Right atrium auricular region (tissue), 2 donors: ENCODE results near the gene MINK1. TPM values are rescaled to one million over a fixed set of nuclear protein-coding genes. Genes with fewer than 3 reads are reported as not detected.

Experiments used
- DNase-seq: peaks from one replicate; pipeline ENCODE4 v3.0.0-alpha.2; 2019; ENCODE audit warnings: low spot score
- H3K27ac ChIP-seq, 2 donors: fragments of 200-600 bp; sonication (generic); 1 replicate in 1 of 2; 2 replicates in 1 of 2; pipeline ENCODE4 v1.5.1; 2016 to 2019
- H3K27me3 ChIP-seq, 2 donors: fragments of 200-600 bp; sonication (generic); one replicate each; pipeline versions ENCODE4 v1.5.1 to v1.6.0; 2017 to 2019
- H3K36me3 ChIP-seq: fragments of 200-600 bp; sonication (generic); one replicate; pipeline ENCODE4 v1.5.1; 2016
- H3K4me1 ChIP-seq, 2 donors: fragments of 200-600 bp; sonication (generic); one replicate each; pipeline versions ENCODE4 v1.5.1 to v1.6.0; 2017 to 2019
- H3K4me3 ChIP-seq, 2 donors: fragments of 200-600 bp; sonication (generic); 1 replicate in 1 of 2; 2 replicates in 1 of 2; pipeline ENCODE4 v1.5.1; 2017 to 2019; ENCODE audit warnings: mild to moderate bottlenecking in 1 of 2, moderate library complexity in 1 of 2
- H3K9me3 ChIP-seq, 2 donors: fragments of 200-600 bp; sonication (generic); one replicate each; pipeline ENCODE4 v1.5.1; 2019
- CTCF ChIP-seq, 2 donors: fragments of 200-600 bp; sonication (generic); IDR thresholded peaks; one replicate each; pipeline ENCODE4 v1.5.1; 2019; ENCODE audit warnings: antibody characterized with exemption in 2 of 2
- total RNA-seq, 2 donors: library from RNA; depleted of rRNA; stranded (reverse); fragments of >200 nt; gene quantifications; one replicate each; pipeline ENCODE4 v1.1.0, GENCODE V29; 2016

Gene MINK1
- total RNA-seq, 2 donors from 2014 or later = 20.9 to 22.2 TPM

GRCh38 chr17:4796552-4796920 lies 36.6 kb upstream of the MINK1 start:
- H3K27ac ChIP-seq = peak overlapping the region; percentile 79 to 87
- peaks cover 12% of the 10 kb centered on the region for H3K36me3 ChIP-seq
- TF ChIP-seq CTCF (IDR thresholded peaks at IDR 0.05) = no peak
- DNase-seq = no peak
- peak overlapping the region; percentile 70 to 79 for H3K4me3 ChIP-seq
- H3K27me3 ChIP-seq = no peaks in the 10 kb centered on the region
- peaks cover 0 to 10% of the 10 kb centered on the region in 2 donors for H3K4me1 ChIP-seq
- no peaks in the 10 kb centered on the region for H3K9me3 ChIP-seq

- no peaks in the 10 kb centered on the region for H3K9me3 ChIP-seq
- H3K27ac ChIP-seq = no peak overlapping the region
- H3K27me3 ChIP-seq = no peaks in the 10 kb centered on the region
- no peak for TF ChIP-seq CTCF (IDR thresholded peaks at IDR 0.05)
- no peak for DNase-seq
- H3K4me1 ChIP-seq = peaks cover 0 to 10% of the 10 kb centered on the region in 2 donors
- H3K36me3 ChIP-seq = peaks cover 12% of the 10 kb centered on the region
- H3K4me3 ChIP-seq = no peak overlapping the region
Measured at GRCh38 chr17:4800462-4801196, 32.5 kb upstream of the MINK1 start.

GRCh38 chr17:4802228-4802627 lies 30.9 kb upstream of the MINK1 start, which contains the start of gene C17orf114:
TSS of gene C17orf114 (minus strand) at chr17:4802328.
- no peaks in the 10 kb centered on the region for H3K9me3 ChIP-seq
- H3K4me3 ChIP-seq = no peak within 1 kb of the TSS
- no peaks in the 10 kb centered on the region for H3K27me3 ChIP-seq
- DNase-seq = no peak
- peaks cover 12% of the 10 kb centered on the region for H3K36me3 ChIP-seq
- TF ChIP-seq CTCF (IDR thresholded peaks at IDR 0.05) = no peak
- H3K27ac ChIP-seq = no peak within 1 kb of the TSS
- peaks cover 0 to 8% of the 10 kb centered on the region in 2 donors for H3K4me1 ChIP-seq

GRCh38 chr17:4806456-4806776 lies 26.7 kb upstream of the MINK1 start:
- H3K27me3 ChIP-seq = no peaks in the 10 kb centered on the region
- DNase-seq = no peak
- peak overlapping the region; percentile 87 to 93 for H3K4me3 ChIP-seq
- H3K4me1 ChIP-seq = peaks cover 0 to 22% of the 10 kb centered on the region in 2 donors
- no peak for TF ChIP-seq CTCF (IDR thresholded peaks at IDR 0.05)
- peak overlapping the region in 1 of 2 donors; percentile 46 for H3K27ac ChIP-seq
- H3K9me3 ChIP-seq = no peaks in the 10 kb centered on the region
- peaks cover 5% of the 10 kb centered on the region for H3K36me3 ChIP-seq

GRCh38 chr17:4806777-4807604 lies 26.1 kb upstream of the MINK1 start, which contains the start of gene PLD2:
TSS of gene PLD2 (plus strand) at chr17:4807152. CDS start at chr17:4807773, 621 bp downstream.
- peak within 1 kb of the TSS; percentile 71 to 86 for H3K27ac ChIP-seq
- H3K27me3 ChIP-seq = no peaks in the 10 kb centered on the region
- DNase-seq = peak; percentile 76
- H3K4me1 ChIP-seq = peaks cover 0 to 22% of the 10 kb centered on the region in 2 donors
- TF ChIP-seq CTCF (IDR thresholded peaks at IDR 0.05) = no peak
- no peaks in the 10 kb centered on the region for H3K9me3 ChIP-seq
- peak within 1 kb of the TSS; percentile 87 to 93 for H3K4me3 ChIP-seq
- peaks cover 5% of the 10 kb centered on the region for H3K36me3 ChIP-seq
